Activated CD8-positive, alpha-beta memory T cell treated with anti-CD3 and anti-CD28 coated beads, Interleukin-2, amount 50 U/mL, for 48 hours (primary cell): ENCODE data around the gene CNOT4.
A peak's percentile ranks its signal among the peaks of the same experiment; 100 is the strongest.
"Not testable (repeated sequence)": the region's sequence is repeated elsewhere in the genome, so short reads cannot be mapped to it uniquely, and the experiment has no call there.

Source experiments
- DNase-seq: peaks from one replicate; pipeline ENCODE4 v3.0.0-alpha.2; 2020

The CNOT4 gene

GRCh38 chr7:135353832-135354231, 156.1 kb downstream of the CNOT4 start:
- DNase-seq = no peak

GRCh38 chr7:135352285-135352684, 157.6 kb downstream of the CNOT4 start:
- DNase-seq = no peak

- not testable (repeated sequence) for DNase-seq
These were observed 158.8 kb downstream of the CNOT4 start for GRCh38 chr7:135351070-135351469.

- no peak for DNase-seq
These were observed 160.2 kb downstream of the CNOT4 start for GRCh38 chr7:135349746-135350145.

GRCh38 chr7:135348493-135348892, 161.4 kb downstream of the CNOT4 start:
- no peak for DNase-seq

- no peak for DNase-seq
These were observed 166.5 kb downstream of the CNOT4 start for GRCh38 chr7:135343361-135343760.

- DNase-seq = no peak
These were observed 167.0 kb downstream of the CNOT4 start for GRCh38 chr7:135342887-135343286.

GRCh38 chr7:135341049-135341448, 168.9 kb downstream of the CNOT4 start:
- no peak for DNase-seq

- DNase-seq = no peak
These were observed 171.8 kb downstream of the CNOT4 start for GRCh38 chr7:135337977-135338550.

- no peak for DNase-seq
These were observed 172.4 kb downstream of the CNOT4 start for GRCh38 chr7:135337506-135337905.

- DNase-seq = peak; percentile 61
These were observed 174.2 kb downstream of the CNOT4 start for GRCh38 chr7:135335628-135336139.

GRCh38 chr7:135334830-135335543, 174.9 kb downstream of the CNOT4 start:
- DNase-seq = no peak

- DNase-seq = peak; percentile 8
These were observed 176.0 kb downstream of the CNOT4 start for GRCh38 chr7:135333946-135334345.

GRCh38 chr7:135333200-135333599, 176.7 kb downstream of the CNOT4 start:
- peak; percentile 38 for DNase-seq

GRCh38 chr7:135330088-135330487, 179.8 kb downstream of the CNOT4 start:
- DNase-seq = no peak

GRCh38 chr7:135328526-135328925, 181.4 kb downstream of the CNOT4 start:
- peak; percentile 28 for DNase-seq

- DNase-seq = peak; percentile 8
These were observed 181.8 kb downstream of the CNOT4 start for GRCh38 chr7:135328053-135328452.

- DNase-seq = peak; percentile 25
These were observed 182.4 kb downstream of the CNOT4 start for GRCh38 chr7:135327458-135327857.

GRCh38 chr7:135326636-135327280, 183.1 kb downstream of the CNOT4 start:
- DNase-seq = peak; percentile 12

GRCh38 chr7:135322571-135323340, 187.1 kb downstream of the CNOT4 start:
- DNase-seq = peak; percentile 8

GRCh38 chr7:135321556-135321955, 188.3 kb downstream of the CNOT4 start:
- peak; percentile 1 for DNase-seq

- not testable (repeated sequence) for DNase-seq
These were observed 188.9 kb downstream of the CNOT4 start for GRCh38 chr7:135320953-135321352.

GRCh38 chr7:135320268-135320667, 189.6 kb downstream of the CNOT4 start:
- no peak for DNase-seq
